Measurements from ENCODE around the gene CALHM2.

DNA sequence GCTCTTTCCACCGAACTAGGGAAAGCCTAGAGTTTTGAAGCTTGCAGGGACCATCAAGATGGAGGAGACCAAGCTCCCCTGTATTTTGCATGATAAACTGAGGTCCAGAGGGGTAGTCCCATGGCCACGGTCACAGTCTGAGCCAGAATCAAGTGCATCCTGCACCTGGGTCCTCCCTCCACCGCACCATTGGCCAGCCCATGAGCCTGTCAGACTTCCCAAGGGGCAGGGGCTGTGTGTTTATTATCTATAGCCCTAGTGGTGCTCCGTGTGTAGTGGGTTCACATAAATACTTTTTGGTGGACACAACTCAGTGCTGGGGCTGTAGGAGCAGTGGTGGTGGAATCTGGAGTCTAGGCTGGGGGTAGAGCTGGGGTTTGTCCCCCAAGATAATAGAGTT is 23.3 kb upstream of the CALHM2 start:
- TF ChIP-seq, protein P1, sequence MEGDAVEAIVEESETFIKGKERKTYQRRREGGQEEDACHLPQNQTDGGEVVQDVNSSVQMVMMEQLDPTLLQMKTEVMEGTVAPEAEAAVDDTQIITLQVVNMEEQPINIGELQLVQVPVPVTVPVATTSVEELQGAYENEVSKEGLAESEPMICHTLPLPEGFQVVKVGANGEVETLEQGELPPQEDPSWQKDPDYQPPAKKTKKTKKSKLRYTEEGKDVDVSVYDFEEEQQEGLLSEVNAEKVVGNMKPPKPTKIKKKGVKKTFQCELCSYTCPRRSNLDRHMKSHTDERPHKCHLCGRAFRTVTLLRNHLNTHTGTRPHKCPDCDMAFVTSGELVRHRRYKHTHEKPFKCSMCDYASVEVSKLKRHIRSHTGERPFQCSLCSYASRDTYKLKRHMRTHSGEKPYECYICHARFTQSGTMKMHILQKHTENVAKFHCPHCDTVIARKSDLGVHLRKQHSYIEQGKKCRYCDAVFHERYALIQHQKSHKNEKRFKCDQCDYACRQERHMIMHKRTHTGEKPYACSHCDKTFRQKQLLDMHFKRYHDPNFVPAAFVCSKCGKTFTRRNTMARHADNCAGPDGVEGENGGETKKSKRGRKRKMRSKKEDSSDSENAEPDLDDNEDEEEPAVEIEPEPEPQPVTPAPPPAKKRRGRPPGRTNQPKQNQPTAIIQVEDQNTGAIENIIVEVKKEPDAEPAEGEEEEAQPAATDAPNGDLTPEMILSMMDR (conservative IDR thresholded peaks at IDR 0.05; ENCODE audit: low read depth, low read length): no peak
- TF ChIP-seq, protein P2, sequence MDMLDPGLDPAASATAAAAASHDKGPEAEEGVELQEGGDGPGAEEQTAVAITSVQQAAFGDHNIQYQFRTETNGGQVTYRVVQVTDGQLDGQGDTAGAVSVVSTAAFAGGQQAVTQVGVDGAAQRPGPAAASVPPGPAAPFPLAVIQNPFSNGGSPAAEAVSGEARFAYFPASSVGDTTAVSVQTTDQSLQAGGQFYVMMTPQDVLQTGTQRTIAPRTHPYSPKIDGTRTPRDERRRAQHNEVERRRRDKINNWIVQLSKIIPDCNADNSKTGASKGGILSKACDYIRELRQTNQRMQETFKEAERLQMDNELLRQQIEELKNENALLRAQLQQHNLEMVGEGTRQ (IDR thresholded peaks at IDR 0.05; ENCODE audit: low read depth, low read length): no peak
- no peak for TF ChIP-seq FOS (IDR thresholded peaks at IDR 0.05; ENCODE audit: low read depth, low read length)
- no peak for TF ChIP-seq CEBPB (IDR thresholded peaks at IDR 0.05; ENCODE audit: low read depth, low read length)
- no peak for TF ChIP-seq POLR2A (IDR thresholded peaks at IDR 0.05; ENCODE audit: low read depth, low read length)
